GM21367 (cell line): ENCODE data around the gene MLYCD.

Experiments
- ATAC-seq: cut with Tn5 transposase; IDR thresholded peaks from one replicate; pipeline ENCODE4 v1.9.1; 2021; ENCODE audit not compliant: unreplicated experiment

MLYCD gene

DNA sequence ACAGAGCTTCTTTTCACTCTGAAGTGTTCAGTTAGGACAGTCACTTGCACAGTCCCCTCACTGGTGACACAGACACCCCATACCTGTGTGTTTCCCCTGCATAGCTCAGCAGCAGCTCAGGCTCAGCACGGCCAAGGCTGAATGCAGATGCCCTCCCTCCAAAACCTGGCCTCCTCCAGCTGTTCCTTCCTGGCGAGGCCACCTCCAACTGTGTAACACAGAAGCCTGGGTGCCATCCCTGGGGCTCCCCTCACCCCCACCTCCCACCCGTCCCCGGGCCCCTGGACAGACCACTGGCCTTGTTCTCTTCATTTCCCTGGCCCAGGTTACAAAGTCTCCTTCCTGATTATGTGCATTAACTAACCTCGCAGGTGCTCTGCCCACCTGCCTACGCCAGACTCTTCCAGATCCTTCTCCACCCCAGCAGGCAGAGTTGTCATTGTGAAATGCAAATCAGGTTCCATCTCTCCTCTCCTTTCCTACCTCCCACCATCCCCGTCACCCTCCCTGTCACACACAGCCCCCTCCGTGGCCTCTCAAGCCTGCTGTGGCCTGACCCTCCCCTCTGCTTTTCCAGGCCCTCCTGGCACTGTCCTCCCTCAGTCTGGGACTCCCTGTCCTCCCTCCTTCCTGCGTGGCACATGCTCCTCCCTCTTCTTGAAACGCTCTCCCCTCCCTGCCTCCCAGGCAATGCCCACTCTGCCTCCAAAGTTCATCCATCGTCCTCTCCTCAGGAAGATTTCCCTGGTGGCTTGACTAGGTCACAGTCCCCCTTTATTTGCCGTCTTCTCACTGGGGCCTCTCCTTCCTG, 26.4 kb downstream of the MLYCD start:
- ATAC-seq, result no peak

DNA sequence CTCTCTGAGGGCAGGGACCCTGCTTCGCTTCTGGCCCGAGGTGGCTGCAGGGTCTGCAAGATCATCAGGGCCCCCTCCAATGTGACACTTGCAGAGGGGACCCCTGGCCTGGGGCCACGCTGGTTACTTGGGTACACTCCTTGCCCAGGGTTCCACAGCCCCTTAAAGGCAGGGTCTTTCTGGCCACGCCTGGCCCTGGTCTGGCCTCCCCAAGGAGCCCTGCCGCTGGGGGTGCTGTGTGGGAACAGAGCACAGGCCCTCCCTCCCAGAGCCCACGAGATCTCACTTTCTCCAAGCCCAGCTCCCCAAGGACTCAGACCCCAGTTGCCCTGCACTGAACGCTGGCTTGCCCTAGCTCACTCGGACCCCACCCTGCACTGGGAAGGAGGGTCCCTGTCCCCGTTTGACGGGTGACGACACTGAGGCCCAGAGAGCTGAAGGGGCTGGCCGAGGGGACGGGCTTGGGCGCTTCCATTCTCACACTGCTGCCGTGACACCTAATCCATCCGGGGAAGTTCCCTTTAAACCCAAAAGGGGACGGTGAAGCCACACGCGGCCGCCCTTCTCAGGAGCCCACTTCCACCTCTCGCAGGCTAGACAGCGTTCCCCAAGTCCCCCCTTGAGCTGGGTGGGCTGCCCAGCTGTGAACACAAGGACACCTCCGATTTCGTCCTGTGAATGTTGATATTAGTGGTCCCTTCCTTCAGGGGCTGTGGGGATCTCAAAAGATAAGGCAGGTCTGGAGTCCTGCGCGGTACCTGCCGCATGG, 27.2 kb downstream of the MLYCD start:
- ATAC-seq, result no peak

DNA sequence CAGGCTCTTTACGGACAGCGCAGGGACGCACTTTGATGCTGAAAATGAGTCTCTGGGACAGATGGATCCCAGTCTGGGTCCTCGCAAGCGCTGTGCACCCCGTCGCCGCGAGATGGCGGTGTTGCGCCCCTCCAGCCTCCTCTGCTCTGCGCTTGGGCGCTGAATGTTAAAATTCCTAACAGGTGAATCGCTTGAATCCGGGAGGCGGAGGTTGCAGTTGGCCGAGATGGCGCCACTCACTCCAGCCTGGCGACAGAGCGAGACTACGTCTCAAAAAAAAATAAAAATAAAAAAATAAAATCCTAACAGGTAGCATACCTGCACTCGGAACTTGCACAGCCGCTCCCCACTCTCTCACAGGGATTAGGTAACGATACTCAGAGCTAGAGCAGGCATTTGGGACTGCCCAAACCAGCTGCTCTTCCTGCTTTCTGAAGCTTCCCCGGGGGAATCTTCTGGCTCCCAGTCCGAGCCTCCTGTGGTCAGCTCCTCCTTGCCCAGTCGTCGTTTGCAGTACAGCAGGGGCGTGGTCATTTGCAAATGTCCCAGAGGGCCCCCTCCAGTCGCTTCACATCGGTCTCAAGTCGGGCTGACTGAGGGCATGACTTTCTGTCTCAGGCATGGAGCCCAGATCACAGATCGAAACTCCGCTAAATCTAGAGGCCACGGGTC, 27.9 kb downstream of the MLYCD start:
- ATAC-seq, result no peak

DNA sequence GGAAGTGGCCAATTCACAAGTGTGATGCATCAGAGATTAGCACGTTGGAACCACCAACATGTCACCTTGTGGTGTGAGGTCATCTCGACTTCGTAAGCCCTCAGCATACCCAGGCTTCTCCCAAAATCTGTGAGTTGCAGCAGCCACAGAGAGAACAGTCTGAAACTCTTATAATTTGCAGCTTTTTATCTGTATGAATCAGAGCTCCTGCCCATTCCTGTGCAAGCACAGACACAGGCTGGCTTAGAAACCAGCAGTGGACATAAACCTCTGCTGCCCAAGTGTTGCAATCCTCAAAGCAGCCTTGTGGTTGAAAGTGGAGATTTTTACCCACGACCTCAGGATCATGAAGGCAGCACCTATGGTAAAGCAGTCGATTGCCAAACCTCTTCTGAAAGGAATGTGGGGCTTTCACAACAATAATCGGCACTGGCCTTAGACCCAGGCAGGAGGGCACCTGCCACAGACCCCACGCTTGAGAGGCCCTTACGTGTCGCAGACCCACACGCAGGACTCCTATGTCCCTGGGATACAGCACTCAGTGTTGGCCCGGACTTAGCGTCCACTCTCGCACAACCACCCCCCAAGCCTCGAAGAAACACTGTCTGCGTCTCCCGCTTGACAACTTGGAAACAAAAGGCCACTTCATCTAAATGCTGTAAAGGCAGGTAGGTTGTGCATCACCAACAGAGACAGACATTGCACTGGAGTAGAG, 29.6 kb downstream of the MLYCD start:
- ATAC-seq, result no peak

- ATAC-seq, result no peak
Measured at GRCh38 chr16:83929811-83930555, 31.1 kb downstream of the MLYCD start.

GRCh38 chr16:83930730-83931500, 32.0 kb downstream of the MLYCD start:
- ATAC-seq, result no peak

DNA sequence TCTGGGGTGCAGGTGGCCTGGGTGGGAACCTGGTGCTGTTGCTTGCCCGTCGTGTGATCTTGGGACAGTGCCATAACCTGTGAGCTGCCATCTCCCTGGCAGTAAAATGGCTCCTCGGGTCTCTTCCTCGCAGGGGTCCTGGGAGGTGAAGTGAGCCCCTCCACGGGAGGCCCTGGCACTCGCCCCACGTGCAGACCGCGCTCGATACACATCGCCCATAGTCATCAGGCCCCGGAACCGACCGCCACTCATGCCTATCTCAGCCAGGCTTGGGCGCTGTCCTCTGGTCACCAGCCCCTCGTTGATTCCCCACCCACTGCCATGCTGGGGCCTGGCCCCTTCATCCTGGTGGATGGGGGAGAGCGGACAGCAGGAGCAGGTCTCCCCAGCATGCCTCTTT, 32.6 kb downstream of the MLYCD start:
- no peak for ATAC-seq

GRCh38 chr16:83932304-83932703, 33.4 kb downstream of the MLYCD start:
- ATAC-seq, result no peak

DNA sequence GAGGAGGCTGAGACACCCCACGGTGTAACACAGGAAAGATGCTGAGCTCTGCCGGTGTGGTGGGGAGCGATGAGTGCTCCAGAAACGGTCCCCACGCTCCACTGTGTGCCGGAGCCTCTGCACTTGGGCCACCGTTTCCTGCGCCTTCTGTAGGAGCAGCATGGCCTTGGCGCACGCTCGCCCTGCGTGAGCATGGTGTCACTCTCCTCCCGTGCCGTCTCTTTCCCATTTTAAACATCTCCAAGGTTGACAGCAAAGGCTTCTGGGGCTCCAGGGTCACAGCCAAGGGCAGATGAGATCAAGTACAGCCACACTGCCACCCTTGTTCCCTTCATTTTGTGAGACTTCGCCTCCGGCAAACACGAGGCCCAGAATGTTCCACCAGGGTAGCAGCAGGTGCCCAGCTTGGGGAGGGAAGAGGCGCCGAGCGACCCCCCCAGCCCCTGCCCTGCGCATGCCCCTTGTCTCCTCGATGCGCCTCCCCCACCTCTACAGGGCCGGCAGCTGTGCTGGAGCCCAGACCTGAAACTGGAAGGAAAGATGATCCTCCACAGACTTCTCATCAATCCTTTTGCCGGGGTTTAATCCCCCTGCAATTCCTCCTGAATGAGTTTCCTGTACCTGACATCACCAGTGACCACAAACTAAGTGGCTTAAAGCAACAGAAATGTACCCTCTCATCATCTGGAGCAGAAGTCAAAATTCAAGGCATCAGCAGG, 34.2 kb downstream of the MLYCD start:
- ATAC-seq, result no peak

DNA sequence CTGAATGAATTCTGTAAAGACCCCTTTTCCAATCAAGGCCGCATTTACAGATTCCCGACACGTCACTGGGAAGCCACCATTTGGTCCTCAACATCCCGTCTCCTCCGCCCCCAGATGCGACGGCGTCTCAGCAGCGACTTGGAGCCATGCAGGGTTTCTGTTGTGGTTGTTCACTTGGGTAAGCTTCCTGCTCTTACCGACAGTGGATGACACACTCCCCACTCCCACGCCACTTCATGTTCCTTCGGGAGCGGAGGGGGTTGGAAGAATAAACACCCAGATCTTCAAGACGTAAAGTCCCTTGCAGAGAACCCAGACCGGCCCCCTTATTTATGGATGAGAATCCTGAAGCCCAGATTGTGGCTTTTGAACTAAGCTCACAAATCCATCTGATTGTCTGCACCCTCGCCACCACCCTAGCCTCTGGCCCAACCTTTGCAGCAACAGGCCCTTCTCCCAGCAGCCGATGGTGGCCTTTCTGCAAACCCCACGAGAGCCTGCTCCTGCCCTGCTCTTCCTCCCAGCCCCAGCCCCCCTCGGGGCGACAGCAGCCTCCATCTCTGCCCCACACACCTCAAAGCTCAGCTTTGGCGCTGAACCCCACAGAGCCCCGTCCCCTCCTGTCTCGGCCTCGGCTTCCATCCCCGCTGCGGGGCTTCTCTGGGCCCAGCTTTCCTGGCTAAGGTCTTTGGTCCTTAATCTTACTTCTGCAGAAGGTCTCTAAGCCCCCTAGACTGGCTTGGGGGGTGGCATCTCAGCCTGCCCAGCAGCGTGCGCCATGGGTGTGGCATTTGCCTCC, 35.2 kb downstream of the MLYCD start:
- ATAC-seq, result no peak

- no peak for ATAC-seq
Measured at GRCh38 chr16:83934684-83934977, 35.7 kb downstream of the MLYCD start.

- no peak for ATAC-seq
Measured at GRCh38 chr16:83935005-83935857, 36.3 kb downstream of the MLYCD start.

DNA sequence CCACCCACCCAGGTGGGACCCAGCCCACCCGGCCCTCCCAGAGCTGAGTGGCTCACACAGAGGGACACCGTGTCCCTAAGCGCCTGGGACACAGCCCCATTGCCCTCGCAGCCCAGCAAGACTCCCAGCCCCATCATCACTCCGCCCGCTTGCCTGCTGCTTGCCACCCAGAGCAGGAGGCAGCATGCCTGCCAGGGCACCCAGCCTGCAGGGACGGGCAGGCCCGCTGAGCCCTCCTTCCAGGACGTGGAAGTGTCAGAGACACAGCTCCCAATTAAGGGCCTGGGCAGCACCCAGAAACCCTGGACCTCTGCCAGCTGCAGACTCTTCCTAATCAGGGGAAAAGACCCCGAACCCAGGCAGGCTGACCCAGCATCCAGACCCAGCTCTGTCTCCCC, 36.9 kb downstream of the MLYCD start:
- no peak for ATAC-seq

DNA sequence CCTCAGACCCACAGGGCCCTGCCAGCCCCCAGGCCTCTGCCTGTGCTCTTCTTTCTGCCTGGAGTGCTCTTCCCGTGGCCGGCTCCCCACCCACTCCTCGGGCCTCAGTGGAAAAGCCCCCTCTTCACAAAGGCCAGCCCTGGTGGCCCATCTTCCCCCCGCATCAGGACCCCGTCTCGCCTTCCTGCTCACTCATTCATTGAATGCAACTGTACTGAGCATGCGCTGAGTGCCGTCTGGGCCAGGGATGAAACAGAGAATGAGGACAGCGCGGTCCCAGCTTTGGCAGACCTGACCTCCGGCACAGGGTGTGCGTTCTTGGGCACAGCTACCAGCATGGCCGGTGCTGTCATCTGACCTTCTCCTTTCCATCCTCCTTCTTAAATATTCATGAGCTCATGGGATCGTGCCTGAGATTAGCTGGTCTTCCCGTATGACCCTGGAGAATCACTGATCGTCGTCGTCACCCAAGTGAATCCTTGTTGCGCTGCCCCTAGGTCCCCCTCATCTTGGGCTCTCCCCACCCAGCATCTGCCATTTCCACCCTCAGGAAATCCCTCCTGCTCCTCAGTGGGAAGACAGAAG, 37.8 kb downstream of the MLYCD start:
- no peak for ATAC-seq

GRCh38 chr16:83937267-83937666, 38.4 kb downstream of the MLYCD start:
- ATAC-seq, result no peak

- ATAC-seq, result no peak
Measured at GRCh38 chr16:83937922-83938885, 39.3 kb downstream of the MLYCD start.
